Bone marrow (tissue), 2 donors: Measurements from ENCODE around the gene SLC25A22.

Experiments used
- DNase-seq, 2 donors: peaks; one replicate each; lab custom pipeline; 2025; lab: John Stamatoyannopoulos, UW

The SLC25A22 gene

DNA sequence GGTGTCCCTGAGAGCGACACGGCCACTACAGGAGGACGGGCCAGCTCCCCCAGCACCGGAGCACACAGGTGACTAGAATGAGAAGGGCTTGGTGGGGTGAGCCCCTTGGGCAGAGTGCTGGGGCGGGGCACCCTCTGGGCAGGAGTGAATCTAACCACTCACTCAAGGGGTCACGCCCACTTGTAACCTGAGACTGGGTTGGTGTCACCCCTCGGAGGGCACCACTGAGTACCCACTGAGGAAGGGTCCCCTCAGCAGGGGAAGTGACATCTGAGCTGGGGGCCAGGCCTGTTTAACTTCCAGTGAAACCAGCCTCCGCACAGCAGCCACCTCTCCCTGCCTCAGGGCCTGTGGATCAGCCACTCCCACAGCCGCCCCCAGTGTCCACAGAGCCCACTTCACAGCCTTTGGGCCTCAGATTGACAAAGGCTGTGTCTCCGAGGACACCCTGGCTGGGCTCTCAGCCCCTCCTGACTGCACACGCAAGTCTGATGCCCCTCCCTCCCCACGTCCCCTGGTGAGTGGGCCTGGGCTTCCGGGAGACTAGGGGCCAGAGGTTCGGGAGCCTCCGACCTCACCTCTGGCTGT is 26.4 kb downstream of the SLC25A22 start:
- DNase-seq: no peak

- no peak for DNase-seq
Measured at GRCh38 chr11:770642-771616, 27.2 kb downstream of the SLC25A22 start.

- no peak for DNase-seq
Measured at GRCh38 chr11:769887-770641, 28.0 kb downstream of the SLC25A22 start.

DNA sequence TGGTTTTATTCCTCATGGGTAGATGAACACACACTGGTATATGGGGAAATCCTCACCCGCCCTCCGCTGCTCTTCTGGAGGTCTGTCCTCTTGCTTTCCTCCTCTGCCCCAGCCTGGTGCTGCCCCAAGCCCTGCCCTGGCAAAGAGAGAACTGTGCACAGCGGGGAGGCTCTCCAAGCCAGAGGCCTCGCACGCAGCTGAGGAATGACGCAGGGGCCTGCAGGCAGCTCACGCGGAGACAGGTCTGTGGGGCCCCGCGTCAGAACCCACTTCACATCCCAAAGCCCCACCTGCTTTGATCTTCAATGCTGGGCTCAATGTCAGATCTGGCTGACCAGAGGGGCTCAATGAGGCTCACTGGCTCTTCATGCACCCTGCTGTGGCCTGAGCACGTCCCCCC is 30.8 kb downstream of the SLC25A22 start:
- no peak for DNase-seq

DNA sequence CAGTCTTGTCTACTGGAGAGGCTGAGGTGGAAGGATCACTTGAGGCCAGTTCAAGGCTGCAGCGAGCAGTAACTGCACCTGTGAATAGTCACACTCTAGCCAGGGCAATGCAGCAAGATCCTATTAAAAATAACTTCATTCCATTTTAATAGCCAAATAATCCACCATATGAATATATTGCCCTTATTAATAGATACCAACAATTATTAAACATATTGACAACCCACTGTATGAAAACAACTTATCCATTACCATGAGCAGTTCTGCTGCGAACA is 31.2 kb downstream of the SLC25A22 start:
- no peak for DNase-seq

DNA sequence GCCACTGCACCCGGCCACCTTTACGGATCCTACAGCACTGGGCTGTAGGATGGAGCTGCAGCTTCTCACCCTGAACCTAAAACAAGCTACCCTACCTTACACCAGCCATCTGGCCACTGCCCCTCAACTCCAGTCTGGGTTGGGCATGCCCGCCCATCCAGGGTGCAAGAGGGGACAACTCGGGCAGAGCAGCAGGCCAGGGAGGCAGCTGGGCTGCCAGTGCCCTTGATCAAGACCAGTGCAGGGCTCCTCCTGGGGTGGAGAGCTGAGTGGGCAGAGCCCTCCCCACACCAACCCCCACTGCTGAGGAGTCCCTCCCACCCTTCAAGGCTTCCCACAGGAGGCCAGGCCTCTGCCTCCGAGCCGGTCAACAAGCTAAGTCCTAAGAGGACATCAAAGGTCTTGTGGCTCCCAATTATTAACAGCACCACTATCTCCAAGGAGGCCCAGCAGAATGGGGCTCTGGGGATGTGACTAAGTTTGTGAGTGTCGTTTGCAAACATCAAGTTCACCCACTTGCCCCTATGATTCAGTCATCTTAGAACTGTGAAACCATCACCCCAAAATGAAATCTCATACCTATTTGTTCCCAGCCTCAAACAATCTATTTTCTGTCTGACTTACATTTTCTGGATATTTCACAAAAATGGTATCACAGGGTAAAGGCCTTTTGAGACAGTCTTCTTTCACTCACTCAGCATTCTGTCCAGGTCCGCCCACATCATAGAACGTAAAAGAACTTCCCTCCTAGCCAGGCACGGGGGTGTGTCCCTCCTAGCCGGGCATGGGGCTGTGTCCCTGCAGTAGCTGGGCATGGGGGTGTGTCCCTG is 31.8 kb downstream of the SLC25A22 start:
- DNase-seq: no peak

GRCh38 chr11:765802-766091 is 32.3 kb downstream of the SLC25A22 start:
- DNase-seq: no peak

DNA sequence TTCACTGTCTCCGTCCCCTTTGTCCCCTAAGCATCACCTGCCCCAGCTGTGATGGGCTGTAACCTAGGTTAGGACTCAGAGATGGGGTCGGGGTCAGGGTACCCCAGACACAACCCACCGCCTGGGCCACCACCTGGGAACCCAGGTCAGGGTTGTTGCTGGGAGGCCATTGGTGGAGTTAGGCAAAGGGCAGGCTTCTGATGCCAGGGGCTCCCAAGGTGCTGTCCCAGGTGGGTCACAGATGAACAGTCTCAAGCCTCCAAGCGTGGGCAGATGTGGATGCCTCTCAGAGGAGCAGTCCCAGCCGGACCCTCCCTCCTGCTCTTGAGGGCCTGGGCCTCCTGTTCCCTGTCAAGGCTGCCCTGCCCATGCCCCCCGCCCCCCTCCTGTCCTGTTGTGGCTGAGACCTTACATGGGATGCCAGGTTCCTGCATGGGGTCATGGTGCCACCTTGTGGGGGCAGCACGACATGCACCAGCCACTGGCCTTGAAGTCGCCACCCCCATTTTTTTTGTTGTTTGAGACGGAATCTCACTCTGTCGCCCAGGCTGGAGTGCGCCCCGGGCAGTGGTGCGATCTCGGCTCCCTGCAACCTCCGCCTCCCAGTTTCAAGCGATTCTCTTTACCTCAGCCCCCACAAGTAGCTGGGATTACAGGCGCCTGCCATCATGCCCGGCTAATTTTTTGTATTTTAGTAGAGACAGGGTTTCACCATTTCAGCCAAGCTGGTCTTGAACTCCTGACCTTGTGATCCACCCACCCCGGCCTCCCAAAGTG is 32.9 kb downstream of the SLC25A22 start:
- DNase-seq: peak; percentile 23 to 41

- DNase-seq: no peak
Measured at GRCh38 chr11:764322-765024, 33.6 kb downstream of the SLC25A22 start.

GRCh38 chr11:763549-764321 is 34.3 kb downstream of the SLC25A22 start:
- no peak for DNase-seq

DNA sequence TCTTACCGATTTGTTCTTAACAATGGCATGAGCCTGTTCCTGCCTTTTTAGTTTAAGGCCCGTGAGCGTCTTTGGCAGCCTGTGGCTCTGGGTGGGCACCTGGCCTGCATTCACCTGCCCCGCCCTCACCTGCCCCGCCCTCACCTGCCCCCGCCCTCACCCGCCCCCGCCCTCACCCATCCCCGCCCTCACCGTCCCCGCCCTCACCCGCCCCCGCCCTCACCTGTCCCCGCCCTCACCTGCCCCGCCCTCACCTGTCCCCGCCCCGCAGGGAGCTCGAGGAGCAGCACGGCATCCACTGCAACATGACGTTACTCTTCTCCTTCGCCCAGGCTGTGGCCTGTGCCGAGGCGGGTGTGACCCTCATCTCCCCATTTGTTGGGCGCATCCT is 35.0 kb downstream of the SLC25A22 start:
- DNase-seq: no peak

DNA sequence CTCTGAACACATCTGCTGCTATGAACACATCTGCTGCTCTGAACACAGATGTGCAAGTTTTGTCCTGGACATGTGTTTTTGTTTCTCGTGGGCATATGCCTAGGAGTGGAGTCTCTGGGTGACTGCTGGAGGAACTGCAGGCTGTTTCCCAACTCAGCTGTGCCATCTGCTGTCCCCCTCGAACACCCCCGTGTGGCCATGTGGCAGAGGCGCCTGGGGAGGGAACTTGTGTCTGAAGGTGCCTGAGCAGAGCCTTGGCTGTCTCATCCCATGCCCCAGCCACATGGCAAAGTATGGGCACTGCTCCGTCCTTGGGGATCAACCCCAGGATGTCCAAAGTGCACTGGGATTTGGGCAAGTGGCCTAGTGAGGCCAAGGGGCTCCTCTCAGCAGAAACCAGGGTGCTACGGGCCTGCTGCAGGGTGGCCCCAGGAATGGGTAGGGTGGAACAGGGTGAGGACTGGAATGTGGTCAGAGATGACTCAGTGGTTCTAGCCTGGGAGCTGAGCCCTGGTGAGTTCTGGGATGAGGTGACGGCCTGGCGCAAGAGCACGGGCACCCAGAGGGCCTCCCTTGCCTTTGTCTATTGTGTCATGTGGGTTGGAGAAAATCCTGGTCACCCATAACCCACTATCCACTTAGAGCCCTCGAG is 35.5 kb downstream of the SLC25A22 start:
- DNase-seq: peak; percentile 19 to 53

GRCh38 chr11:761526-762108 is 36.5 kb downstream of the SLC25A22 start:
- DNase-seq: no peak

DNA sequence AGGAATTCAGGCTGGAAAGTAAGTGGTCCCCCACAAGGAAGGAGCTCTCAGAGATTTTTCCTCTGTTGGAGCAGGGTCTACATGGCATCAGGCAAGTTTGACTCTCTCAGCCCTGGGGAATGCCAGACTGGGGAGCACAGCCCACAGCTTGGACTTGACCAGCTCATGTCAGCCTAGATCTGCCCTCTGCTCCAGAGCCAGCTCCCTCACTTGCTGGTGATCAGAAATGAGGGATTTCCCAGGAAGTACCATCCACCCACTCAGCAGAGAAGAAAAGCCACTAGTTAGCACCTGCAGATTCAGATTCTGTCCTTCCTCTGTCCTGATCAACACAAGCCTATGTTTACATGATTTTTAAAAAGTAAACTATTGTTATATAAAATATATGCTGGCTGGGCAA is 37.8 kb downstream of the SLC25A22 start:
- DNase-seq: no peak

DNA sequence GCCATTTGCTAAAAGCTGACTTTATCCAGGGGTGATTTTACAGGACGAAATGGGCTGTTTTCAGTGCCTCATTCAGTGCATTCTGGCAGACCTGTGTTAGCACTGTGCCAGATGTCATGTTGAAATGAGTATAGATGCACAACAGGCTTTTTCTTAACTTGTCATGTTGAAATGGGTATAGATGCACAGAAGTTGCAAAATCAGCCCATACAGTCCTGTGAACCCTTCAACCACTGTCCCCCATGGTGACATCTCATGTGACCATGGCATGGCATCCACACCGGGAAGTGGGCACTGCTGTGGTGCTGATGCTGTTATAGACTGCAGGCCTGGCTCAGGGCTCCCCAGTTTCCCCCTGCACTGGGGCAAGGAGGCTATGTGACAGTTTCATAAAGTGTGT is 48.4 kb downstream of the SLC25A22 start:
- no peak for DNase-seq

DNA sequence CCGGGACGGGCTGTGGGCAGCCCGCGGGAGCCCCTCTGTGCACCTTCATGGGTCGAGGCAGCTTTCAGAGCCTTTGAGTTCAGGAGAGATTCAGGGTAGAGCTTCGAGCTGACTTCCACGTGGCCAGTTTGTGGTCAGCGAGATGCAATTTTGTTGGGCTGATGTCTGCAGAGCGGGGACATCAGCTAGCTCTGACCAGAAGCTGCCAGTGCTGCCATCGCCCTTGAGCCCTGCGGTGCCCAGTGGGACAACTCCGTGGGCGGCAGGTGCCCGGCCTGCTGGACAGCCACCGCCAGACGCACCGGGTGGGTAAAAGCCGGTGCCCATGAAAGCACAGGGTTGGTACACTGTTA is 50.1 kb downstream of the SLC25A22 start:
- DNase-seq: no peak

DNA sequence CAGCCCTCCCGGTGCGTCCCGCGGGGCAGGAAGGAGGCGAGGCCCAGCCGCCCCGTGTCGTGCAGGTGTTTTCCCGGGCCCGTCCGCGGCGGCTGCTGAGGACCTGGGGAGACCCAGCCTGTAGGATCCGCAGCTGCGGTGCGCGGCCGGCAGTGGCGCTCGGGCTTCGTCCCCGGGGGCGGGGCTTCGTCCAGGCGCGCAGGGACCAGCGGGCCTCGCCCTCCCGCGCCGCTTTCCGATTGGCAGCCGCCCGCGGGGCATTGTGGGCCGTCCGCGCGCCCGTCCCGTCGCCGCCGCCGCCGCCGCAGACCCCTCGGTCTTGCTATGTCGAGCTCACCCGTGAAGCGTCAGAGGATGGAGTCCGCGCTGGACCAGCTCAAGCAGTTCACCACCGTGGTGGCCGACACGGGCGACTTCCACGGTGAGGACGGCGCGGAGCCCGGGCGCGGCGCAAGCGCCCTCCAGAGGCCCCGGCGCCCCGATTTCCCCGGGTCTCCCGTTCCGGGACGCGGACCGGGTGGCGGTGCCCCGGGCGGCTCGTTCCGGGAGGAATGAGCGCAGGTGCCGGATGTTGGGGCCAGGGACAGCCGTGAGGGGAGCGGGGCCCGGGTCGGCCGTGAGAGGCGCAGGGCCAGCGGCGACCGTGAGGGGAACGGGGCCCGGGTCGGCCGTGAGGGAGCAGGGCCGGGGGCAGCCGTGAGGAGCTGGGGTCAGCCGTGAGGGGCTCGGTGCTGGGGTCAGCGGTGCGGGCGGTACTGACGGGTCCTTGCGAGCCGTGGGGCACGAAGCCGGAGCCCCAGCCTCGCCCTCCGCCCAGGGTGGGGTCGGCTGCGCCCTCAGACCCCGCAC is 50.7 kb downstream of the SLC25A22 start, which contains the start of gene TALDO1:
Gene TALDO1 (plus strand): TSS at position 307 of the 849 bp plus-strand sequence. CDS start 18 bp downstream, at position 325.
- peak; percentile 62 to 73 for DNase-seq
